ENCODE results near the gene HIVEP3. TPM values are rescaled to one million over a fixed set of nuclear protein-coding genes. Genes with fewer than 3 reads are reported as not detected.

HIVEP3 gene
- polyA plus RNA-seq, 1 of the 3 experiments (the other 2 are of a cell fraction) = 6.4 TPM

GRCh38 chr1:41660570-41661427 lies 257.9 kb downstream of the HIVEP3 start:
- no peak overlapping the region for H2AFZ ChIP-seq (ENCODE audit: low read depth)
- no peaks in the 10 kb centered on the region for H4K20me1 ChIP-seq (ENCODE audit: insufficient read depth)
- no peak for DNase-seq
- ChIA-PET POLR2A (no interaction called here), CTCF (interaction anchor here (1.0 to 2.3 kb wide), 2 partner anchors 87 to 147 kb away, joined by 3 to 9 read pairs; no protein-coding TSS in a partner anchor)
- no peaks in the 10 kb centered on the region for H3K9me3 ChIP-seq
- no peaks in the 10 kb centered on the region for H3K9me2 ChIP-seq
- no peaks in the 10 kb centered on the region for H3K79me2 ChIP-seq (ENCODE audit: insufficient read depth)
- H3K27ac ChIP-seq (ENCODE audit: low read depth in 2 of 2, low read length in 1 of 2) = no peak overlapping the region
- H3K9ac ChIP-seq = no peak overlapping the region; the same call in 1 of the 2 replicates
- no peak for TF ChIP-seq TCF12 (IDR thresholded peaks at IDR 0.05)
- peak; percentile 44 for TF ChIP-seq GATA2 (CRISPR knock-in tag; IDR thresholded peaks at IDR 0.05)
- WGBS (ENCODE audit: low lambda C conversion rate) = 79% methylated on average over 5 of the region's 5 CpGs
- peak overlapping the region; percentile 56 to 62 for H3K4me3 ChIP-seq (ENCODE audit: low read depth in 2 of 2, low read length in 1 of 2)
- H3K4me1 ChIP-seq (ENCODE audit: control insufficient read depth in 1 of 2, insufficient read depth in 2 of 2, low read depth in 1 of 2, low read length in 1 of 2) = peaks cover 8 to 25% of the 10 kb centered on the region in 2 experiments; a peak in 3 of 4 replicates
- no peaks in the 10 kb centered on the region for H3K36me3 ChIP-seq (replicated peaks in 1 of 2; ENCODE audit: control insufficient read depth in 1 of 2, insufficient read depth in 2 of 2, low read length in 1 of 2)
- no peaks in the 10 kb centered on the region for H3K27me3 ChIP-seq (ENCODE audit: insufficient read depth)
- peak overlapping the region; percentile 86 for H3K4me2 ChIP-seq
- H3F3A ChIP-seq (replicated peaks; ENCODE audit: insufficient read depth) = no peaks in the 10 kb centered on the region

DNA sequence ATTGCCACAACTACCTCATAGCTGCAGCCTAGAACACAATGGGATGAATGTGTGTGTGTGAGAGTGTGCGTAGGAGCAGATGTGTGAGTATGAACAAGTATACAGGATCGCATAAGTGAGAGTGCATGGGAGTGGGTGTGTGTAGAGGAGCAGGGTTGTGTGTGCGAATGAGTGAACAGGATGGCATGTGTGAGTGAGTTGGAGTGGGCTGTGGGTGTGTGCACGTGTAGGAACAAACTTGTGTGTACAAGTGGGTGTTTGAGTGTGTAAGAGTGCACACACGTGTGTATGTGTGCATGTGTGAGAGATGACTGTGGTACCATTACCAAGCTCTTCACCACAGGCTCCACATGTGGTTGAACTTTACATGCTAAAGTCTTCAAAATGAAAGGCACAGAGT lies 258.8 kb downstream of the HIVEP3 start:
- no peaks in the 10 kb centered on the region for H3K79me2 ChIP-seq (ENCODE audit: insufficient read depth)
- no peaks in the 10 kb centered on the region for H3K9me2 ChIP-seq
- no peaks in the 10 kb centered on the region for H4K20me1 ChIP-seq (ENCODE audit: insufficient read depth)
- no peak overlapping the region for H3K4me2 ChIP-seq
- H2AFZ ChIP-seq (ENCODE audit: low read depth) = no peak overlapping the region
- H3F3A ChIP-seq (replicated peaks; ENCODE audit: insufficient read depth) = no peaks in the 10 kb centered on the region
- no peaks in the 10 kb centered on the region for H3K9me3 ChIP-seq
- TF ChIP-seq ELF1 (IDR thresholded peaks at IDR 0.05) (no peak), MAX (IDR thresholded peaks at IDR 0.05; ENCODE audit: low read depth) (no peak), EZH2phosphoT487 (IDR thresholded peaks at IDR 0.05; ENCODE audit: borderline replicate concordance, low read depth) (no peak), CHD2 (IDR thresholded peaks at IDR 0.05; ENCODE audit: low read length, partially characterized antibody) (no peak), GATA2 (CRISPR knock-in tag; IDR thresholded peaks at IDR 0.05) (no peak), TEAD4 (IDR thresholded peaks at IDR 0.05; ENCODE audit: borderline replicate concordance, insufficient read depth) (no peak), CTCF (IDR thresholded peaks at IDR 0.05) (no peak), USF1 (IDR thresholded peaks at IDR 0.05; ENCODE audit: borderline replicate concordance, low read depth) (no peak), GABPA (IDR thresholded peaks at IDR 0.05; ENCODE audit: low read depth) (no peak), RFX5 (IDR thresholded peaks at IDR 0.05; ENCODE audit: low read length) (no peak), RXRA (IDR thresholded peaks at IDR 0.05; ENCODE audit: borderline replicate concordance, low read depth) (no peak), NRF1 (IDR thresholded peaks at IDR 0.05; ENCODE audit: low read depth, low read length) (no peak), EP300 (IDR thresholded peaks at IDR 0.05; ENCODE audit: borderline replicate concordance in 1 of 2, low read depth in 1 of 2, low read length in 1 of 2) (no peak), FOXM1 (IDR thresholded peaks at IDR 0.05; ENCODE audit: low read depth) (no peak), RCOR1 (IDR thresholded peaks at IDR 0.05; ENCODE audit: low read length) (no peak), YY1 (IDR thresholded peaks at IDR 0.05; ENCODE audit: low read depth) (no peak), SIN3A (IDR thresholded peaks at IDR 0.05; ENCODE audit: borderline replicate concordance, low read depth, low read length) (no peak), REST (IDR thresholded peaks at IDR 0.05; ENCODE audit: low read depth, low read length) (no peak), POLR2AphosphoS5 (IDR thresholded peaks at IDR 0.05; ENCODE audit: low read depth, low read length) (no peak), RAD21 (IDR thresholded peaks at IDR 0.05; ENCODE audit: low read length) (no peak)
- H3K4me1 ChIP-seq (ENCODE audit: control insufficient read depth in 1 of 2, insufficient read depth in 2 of 2, low read depth in 1 of 2, low read length in 1 of 2) = peaks cover 2 to 25% of the 10 kb centered on the region in 2 experiments; a peak in 3 of 4 replicates
- ChIA-PET POLR2A (no interaction called here), CTCF (interaction anchor here (1.1 to 2.3 kb wide), 3 partner anchors 9 to 144 kb away, joined by 3 to 9 read pairs (median 3); no protein-coding TSS in a partner anchor)
- H3K36me3 ChIP-seq (replicated peaks in 1 of 2; ENCODE audit: control insufficient read depth in 1 of 2, insufficient read depth in 2 of 2, low read length in 1 of 2) = no peaks in the 10 kb centered on the region
- no peak overlapping the region for H3K4me3 ChIP-seq (ENCODE audit: low read depth in 2 of 2, low read length in 1 of 2)
- 90% methylated on average over 5 of the region's 5 CpGs for WGBS (ENCODE audit: low lambda C conversion rate)
- H3K27me3 ChIP-seq (ENCODE audit: insufficient read depth) = no peaks in the 10 kb centered on the region
- H3K9ac ChIP-seq = no peak overlapping the region
- no peak overlapping the region for H3K27ac ChIP-seq (ENCODE audit: low read depth in 2 of 2, low read length in 1 of 2)
- DNase-seq = no peak
